Suppressor macrophage treated with lipopolysaccharide for 4 hours (primary cell): Measurements from ENCODE around the gene TP73.
A peak's percentile ranks its signal among the peaks of the same experiment; 100 is the strongest.

Source experiments
- DNase-seq: peaks from one replicate; pipeline ENCODE4 v3.0.0-alpha.2; 2020

Gene TP73

GRCh38 chr1:3772027-3772714 lies 119.9 kb downstream of the TP73 start:
- peak; percentile 79 for DNase-seq

DNA sequence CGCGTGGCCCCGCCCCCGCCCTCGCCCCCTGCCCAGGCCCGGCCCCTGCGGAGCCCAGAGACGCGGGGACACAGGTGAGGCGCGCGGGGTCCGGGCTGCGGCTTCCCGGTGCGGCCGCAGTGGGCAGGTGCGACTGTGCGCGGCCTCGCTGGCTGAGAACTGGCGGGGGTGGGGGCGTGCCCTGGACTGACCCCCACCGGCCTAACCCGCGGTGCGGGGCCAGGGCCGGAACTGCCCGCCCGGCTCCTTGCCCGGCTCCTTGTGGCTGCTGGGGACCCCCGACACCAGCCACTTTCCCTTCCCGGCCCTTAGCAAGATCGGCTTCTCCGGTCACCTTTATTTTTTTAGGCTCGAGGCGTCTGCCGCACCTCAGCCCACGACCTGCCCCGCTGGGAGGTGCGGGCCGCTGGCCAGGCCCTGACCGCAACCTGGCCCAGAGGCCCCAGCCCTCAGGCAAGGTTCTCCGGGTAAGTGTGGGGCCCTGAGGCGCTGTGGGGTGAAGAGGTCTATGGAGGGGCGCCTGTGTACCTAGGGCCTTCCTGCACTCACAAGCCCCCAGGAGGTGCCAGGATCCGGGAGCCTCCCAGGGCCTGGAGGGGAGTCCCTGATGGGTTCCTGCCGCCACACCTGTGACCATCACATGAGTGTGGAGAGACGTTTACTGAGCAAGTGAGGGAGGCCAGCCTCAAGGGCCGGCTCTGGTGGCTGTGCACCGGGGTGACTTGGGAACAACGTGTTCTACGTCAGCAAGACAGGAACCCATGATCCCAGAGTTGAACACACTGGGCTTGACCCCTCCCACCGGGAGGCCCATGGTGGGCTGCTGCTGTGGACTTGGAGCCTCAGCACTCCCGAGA lies 120.6 kb downstream of the TP73 start, which contains the start of gene SMIM1:
Gene SMIM1, plus strand, starts transcription at position 35 of the 857 bp plus-strand sequence. CDS start 2,625 bp downstream, outside the sequence.
- DNase-seq: no peak

GRCh38 chr1:3773572-3774275 lies 121.4 kb downstream of the TP73 start:
- DNase-seq: no peak

- DNase-seq: no peak
Measured at GRCh38 chr1:3774276-3774945, 122.1 kb downstream of the TP73 start.

DNA sequence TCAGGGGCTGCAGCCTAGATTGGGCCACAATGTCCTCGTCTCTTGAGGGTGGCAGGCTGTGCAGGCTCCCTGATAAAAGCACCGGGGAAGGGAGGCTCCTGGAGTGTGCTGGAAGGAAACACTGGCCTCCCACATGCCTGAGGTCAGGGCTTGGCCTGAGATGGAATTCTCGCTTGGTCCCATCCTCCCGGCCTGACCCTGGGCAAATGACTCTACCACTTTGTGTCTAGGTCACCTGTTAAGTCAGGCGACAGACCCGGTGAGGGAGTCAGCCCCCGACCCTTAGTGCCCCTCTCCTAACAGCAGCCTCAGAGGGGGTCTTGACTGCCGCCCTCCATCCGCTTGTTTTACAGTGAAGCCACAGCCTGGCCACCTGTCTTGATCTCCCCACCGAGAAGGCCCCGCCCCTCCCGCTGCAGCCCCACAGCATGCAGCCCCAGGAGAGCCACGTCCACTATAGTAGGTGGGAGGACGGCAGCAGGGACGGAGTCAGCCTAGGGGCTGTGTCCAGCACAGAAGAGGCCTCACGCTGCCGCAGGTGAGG lies 122.7 kb downstream of the TP73 start:
- DNase-seq: no peak

DNA sequence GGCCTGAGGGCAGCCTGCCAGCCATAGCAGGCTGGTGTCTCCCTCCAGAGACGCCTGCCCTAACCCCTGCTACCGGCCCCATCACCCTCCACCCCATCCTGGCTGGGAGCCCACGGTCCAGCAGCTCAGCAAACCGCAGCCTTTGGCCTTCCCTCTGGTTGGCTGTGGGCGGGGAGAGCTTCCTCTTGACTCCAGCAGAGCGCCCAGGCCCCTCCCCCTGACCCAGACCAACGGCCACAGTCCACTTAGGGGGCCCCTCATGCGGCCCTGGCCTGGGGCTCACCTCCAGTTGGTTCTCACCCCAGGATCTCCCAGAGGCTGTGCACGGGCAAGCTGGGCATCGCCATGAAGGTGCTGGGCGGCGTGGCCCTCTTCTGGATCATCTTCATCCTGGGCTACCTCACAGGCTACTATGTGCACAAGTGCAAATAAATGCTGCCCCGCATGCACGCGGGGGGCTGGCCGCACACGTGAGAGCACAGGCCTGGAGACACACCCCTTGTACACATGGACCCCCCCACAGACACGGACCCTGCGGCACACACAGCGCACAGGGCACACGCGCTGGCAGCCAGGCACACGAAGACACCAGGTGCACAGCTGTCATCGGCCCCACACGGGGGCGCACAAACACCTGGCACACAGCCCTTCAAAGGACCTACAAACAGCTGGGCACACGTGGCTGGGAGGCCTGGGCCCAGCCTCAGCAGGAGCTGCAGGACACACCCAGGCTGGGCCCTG lies 123.3 kb downstream of the TP73 start:
- DNase-seq: peak; percentile 63

DNA sequence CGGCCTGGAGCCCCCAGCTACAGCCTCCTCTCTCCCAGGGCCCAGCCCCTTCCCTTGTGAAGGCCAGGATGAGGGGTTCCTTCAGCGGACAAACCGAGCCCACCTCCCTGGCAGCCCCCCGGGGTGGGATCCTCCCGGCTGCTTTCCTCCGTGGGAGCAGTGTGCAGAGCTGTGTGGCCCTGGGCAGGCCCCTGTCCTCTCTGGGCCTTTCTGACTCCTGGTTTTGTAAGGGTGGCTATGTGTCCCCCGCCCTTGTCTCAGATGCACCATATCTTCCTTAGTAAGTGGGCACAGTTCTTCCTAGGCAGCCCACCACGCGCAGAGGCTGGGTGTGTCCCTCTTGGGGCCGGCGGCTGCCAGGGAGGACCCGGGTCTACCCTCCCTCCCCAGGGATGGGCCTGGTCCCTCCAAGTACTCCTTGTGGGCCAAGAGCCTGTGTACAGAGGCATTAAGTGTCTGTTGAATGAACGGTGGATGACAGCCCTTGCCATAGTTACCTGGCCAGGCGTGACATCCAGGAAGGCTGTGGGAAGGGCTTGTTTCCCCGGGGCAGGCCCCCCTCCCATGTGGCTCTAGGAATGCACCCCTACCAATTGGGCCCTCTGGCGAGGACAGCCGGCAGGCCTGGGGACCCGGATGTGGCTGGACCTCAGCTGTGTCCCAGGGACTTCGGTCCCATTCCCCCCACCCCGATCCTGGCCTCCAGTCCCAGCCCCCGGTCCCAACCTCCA lies 124.1 kb downstream of the TP73 start:
- no peak for DNase-seq

GRCh38 chr1:3777078-3777547 lies 124.8 kb downstream of the TP73 start:
- DNase-seq: no peak

DNA sequence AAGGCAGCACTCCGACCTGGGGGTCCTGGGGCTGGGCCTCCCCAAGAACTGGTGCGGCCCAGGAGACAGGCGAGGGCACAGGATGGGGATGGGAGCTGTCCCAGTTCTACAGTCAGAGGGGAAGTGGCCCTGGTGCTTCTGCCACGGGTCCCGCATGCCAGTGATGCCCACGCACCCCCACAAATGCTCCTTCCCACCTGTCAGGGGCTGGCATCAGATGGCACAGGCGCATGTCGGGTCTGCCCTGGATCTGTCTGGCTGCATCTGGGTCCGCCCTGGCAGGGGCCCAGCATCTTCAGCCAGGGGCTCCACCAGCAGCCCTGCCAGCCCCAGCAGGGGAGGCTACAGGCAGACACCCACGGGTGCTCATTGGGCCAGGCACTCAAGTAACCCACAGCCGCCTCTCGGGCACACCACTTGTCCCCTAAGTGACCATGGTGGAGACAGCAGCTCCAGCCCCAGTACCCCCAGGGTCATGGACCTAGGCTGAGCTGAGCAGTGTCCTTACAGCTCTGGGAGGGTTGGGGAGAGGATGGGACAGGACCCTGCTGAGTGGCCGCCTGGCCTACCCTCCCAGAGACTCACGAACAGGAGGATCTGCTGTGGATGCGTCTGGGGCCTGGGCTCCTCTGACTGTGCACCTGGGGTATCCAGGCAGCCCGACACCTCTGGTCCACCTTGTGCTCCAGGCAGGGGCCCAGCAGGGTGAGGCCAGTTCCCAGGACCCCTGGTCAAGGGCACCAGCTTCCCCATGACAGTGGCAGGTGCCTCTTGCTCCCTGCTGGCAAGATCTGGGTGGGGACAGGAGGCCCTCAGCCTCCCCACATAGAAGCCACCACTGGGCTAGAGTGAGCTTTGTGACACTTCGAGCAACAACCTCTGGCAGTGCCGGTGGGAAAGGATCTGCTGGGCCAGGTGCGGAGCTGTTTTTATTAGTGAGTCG lies 125.6 kb downstream of the TP73 start:
- DNase-seq: no peak

- no peak for DNase-seq
Measured at GRCh38 chr1:3778590-3779264, 126.4 kb downstream of the TP73 start.

DNA sequence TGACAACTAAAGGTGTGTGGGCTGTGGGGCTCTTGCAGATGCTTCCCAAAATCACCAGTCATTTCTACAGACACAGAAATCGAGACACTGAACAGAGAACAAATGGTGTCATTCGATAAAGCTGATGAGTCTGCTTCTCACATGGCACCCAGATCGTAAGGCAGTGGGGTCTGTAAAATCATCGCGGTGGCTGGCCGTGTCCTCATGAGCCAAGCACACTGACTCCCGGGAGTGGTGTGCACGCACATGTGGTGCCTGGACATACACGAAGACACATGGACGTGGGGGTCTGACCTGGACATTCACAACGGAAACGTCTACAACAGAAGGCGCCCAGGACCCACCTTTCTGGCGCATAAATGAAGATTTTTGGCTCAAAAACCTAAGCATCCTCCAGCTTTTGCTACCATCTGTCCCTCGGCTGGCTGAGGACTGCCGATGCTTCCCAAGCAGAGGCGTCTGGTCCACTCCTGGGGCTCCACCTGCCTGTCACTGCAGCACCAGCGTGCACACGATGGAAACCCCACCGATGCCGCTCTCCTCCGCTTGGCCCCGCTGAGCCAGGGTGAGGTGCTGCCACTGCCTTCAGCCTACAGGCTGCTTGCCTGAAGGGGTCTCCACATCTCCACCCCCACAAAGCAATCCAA lies 127.1 kb downstream of the TP73 start:
- DNase-seq: no peak

- DNase-seq: no peak
Measured at GRCh38 chr1:3779912-3780416, 127.6 kb downstream of the TP73 start.

GRCh38 chr1:3780901-3781300 lies 128.6 kb downstream of the TP73 start:
- DNase-seq: no peak

DNA sequence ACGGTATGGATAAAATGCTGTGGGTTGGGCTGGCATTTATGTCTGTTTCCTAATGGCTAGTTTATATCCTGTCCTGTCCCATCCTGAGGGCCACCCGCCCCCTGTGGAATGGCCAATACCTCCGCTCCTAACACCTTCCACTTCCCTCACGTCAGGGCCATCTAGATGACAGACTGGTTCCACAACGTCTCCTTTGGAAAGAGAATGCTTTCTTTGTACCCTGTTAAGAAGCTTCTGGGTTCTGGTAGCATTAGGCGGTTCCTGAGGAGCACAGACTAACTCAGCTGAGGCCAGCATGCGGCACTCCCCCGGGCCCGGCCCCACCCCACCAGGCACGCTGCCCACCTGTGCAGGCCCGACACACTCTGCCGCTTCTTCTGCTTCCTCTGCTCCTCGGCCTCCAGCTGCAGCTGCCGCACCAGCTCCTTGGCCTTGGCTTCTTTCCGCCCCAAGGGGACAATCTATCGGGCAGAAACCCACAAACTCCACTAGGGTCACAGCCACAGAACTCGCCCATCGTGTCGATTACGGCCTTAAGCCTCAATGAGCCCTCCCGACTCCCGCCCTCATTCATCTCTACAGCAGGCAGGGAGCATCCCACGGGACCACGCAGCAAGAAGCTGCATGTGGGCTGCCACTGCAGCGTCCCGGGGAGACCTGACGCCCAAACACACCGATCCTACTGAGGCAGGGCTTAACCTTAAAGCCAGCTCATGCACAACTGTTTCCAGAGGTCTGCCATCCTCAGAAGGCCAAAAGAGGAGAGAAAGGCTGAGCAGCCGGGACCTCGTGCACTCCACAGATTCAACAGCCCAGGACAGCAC lies 131.5 kb downstream of the TP73 start:
- DNase-seq: no peak

GRCh38 chr1:3785045-3785444 lies 132.7 kb downstream of the TP73 start:
- no peak for DNase-seq

DNA sequence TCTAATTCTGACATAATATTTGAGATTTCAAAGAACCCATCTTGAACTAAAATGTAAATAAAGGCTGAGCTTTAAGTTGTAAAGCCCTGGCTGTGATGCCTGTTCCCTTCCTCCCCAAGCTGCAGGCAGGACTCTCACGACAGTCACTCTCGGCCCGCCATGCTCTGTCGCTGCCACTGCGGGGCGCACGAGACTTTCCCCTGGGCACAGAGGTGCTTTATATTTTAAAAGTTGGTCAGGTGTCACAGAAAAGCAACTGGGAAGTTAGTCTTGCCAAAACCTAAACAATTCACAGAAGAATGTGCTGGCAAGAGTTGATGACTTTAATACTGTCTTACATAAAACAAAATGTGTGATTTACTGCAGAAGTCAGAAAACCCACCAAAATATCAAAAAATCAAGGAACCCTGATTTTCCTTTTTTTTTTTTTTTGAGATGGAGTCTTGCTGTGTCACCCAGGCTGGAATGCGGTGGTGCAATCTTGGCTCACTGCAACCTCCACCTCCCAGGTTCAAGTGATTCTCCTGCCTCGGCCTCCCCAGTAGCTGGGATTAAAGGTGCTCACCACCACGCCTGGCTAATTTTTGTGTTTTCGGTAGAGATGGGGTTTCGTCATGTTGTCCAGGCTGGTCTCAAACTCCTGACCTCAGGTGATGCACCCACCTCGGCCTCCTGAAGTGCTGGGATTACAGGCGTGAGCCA lies 133.3 kb downstream of the TP73 start:
- no peak for DNase-seq
